ENCODE measurements around the gene ZNF124. TPM values are rescaled to one million over a fixed set of nuclear protein-coding genes. Genes with fewer than 3 reads are reported as not detected.
A peak's percentile ranks its signal among the peaks of the same experiment; 100 is the strongest.
"Not testable (repeated sequence)": the region's sequence is repeated elsewhere in the genome, so short reads cannot be mapped to it uniquely, and the experiment has no call there.

The ZNF124 gene
- polyA plus RNA-seq, 2 of the 4 experiments (the other 2 are of a cell fraction): 4.4 to 6.4 TPM

GRCh38 chr1:247121382-247121781 lies 50.4 kb downstream of the ZNF124 start:
- Histone ChIP-seq H3K4me1 (no peaks in the 10 kb centered on the region), H3K4me3 (no peak overlapping the region), H3K27ac (no peak overlapping the region), H3K9me3 (peaks cover 22% of the 10 kb centered on the region), H3K4me2 (no peak overlapping the region)
- 46% methylated on average over 6 of the region's 6 CpGs for WGBS (ENCODE audit: missing lambda C conversion rate)
- no peak for TF ChIP-seq GATA3 (IDR thresholded peaks at IDR 0.05; ENCODE audit: borderline replicate concordance)
- CTCF ChIA-PET: interaction anchor here (0.6 kb wide), 2 partner anchors 100 to 196 kb away, joined by 3 read pairs; no protein-coding TSS in a partner anchor
- POLR2A ChIA-PET: no interaction called here
- no peak for ATAC-seq
- no peak for FAIRE-seq
- DNase-seq (ENCODE audit: low read depth in 1 of 2, low spot score in 1 of 2): no peak

DNA sequence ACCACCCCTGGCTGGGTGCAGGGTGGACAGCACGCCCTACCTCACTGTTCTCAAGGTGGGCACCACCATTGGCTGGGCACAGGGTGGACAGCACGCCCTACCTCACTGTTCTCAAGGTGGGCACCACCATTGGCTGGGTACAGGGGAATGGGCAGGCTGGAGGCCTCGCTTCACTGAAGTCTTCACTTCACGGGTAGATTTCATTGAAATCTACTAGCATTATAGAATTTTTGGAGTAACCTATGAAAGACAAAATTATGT lies 51.5 kb downstream of the ZNF124 start:
- not testable (repeated sequence) for DNase-seq (ENCODE audit: low read depth in 1 of 2, low spot score in 1 of 2); ATAC-seq

DNA sequence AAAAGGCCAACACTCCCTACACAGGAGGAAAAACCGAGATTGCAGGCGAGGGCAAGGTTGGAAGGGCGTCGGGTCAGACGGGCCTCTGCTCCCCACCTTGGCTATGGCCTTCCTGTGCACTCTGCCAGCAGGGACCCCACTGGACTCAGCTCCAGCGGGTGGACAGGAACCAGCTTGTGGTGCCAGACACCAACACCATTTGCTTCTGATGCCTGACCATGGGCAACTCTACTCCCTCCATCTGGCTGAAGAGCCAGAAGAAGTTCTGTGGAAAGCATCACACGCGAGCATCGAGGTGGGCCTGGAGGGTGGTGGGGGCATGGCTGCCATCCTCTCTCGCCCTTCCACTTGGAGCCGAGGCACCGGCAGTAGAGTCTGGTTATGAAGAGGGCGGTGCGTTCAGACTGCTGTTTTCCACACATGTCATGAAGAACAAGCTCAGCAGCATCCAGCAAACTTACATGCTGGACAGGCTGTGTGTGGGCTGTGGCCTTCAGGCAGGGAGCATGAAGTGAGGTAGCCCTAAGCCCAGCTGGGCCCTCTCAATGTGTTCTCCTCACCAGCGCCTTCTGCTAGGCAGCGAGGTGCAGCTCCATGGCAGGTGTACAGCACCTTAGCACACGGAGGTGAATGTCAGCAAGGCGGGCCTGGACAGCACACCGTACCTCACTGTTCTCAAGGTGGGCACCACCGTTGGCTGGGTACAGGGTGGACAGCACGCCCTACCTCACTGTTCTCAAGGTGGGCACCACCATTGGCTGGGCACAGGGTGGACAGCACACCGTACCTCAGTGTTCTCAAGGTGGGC lies 52.0 kb downstream of the ZNF124 start:
- no peaks in the 10 kb centered on the region for H3K4me1 ChIP-seq
- H3K4me2 ChIP-seq: no peak overlapping the region
- ChIA-PET POLR2A (no interaction called here), CTCF (no interaction called here)
- no peak overlapping the region for H3K4me3 ChIP-seq
- peak; percentile 66 for ATAC-seq
- peaks cover 24% of the 10 kb centered on the region for H3K9me3 ChIP-seq
- DNase-seq (ENCODE audit: low read depth in 1 of 2, low spot score in 1 of 2): peak in 1 of 2 experiments; percentile 27
- no peak for FAIRE-seq
- H3K27ac ChIP-seq: no peak overlapping the region
- TF ChIP-seq NFE2L2 (conservative IDR thresholded peaks at IDR 0.05; ENCODE audit: low read length) (no peak), NR3C1 (IDR thresholded peaks at IDR 0.05) (no peak), TFCP2L1 (CRISPR knock-in tag; IDR thresholded peaks at IDR 0.05) (no peak), BCL3 (IDR thresholded peaks at IDR 0.05) (no peak), USF2 (IDR thresholded peaks at IDR 0.05) (no peak), PBX3 (IDR thresholded peaks at IDR 0.05) (no peak), JUNB (IDR thresholded peaks at IDR 0.05) (no peak), BHLHE40 (IDR thresholded peaks at IDR 0.05; ENCODE audit: low read depth, low read length) (no peak), KDM1A (IDR thresholded peaks at IDR 0.05; ENCODE audit: low read depth) (no peak), RNF2 (IDR thresholded peaks at IDR 0.05; ENCODE audit: borderline replicate concordance, low read depth) (no peak), HOXB13 (CRISPR knock-in tag; IDR thresholded peaks at IDR 0.05; ENCODE audit: low read depth) (no peak), E2F6 (IDR thresholded peaks at IDR 0.05; ENCODE audit: borderline replicate concordance, low read depth) (no peak)
- 92% methylated on average over 8 of the region's 22 CpGs for WGBS (ENCODE audit: missing lambda C conversion rate)

More for the DNA sequence above, 51.5 kb downstream of the ZNF124 start:
- H3K27ac ChIP-seq, POLR2A ChIA-PET, H3K4me2 ChIP-seq, FAIRE-seq, H3K4me1 ChIP-seq, CTCF ChIA-PET, H3K4me3 ChIP-seq: not testable (repeated sequence)
- WGBS (ENCODE audit: missing lambda C conversion rate): 68% methylated on average over 3 of the region's 4 CpGs
- H3K9me3 ChIP-seq: peaks cover 23% of the 10 kb centered on the region

DNA sequence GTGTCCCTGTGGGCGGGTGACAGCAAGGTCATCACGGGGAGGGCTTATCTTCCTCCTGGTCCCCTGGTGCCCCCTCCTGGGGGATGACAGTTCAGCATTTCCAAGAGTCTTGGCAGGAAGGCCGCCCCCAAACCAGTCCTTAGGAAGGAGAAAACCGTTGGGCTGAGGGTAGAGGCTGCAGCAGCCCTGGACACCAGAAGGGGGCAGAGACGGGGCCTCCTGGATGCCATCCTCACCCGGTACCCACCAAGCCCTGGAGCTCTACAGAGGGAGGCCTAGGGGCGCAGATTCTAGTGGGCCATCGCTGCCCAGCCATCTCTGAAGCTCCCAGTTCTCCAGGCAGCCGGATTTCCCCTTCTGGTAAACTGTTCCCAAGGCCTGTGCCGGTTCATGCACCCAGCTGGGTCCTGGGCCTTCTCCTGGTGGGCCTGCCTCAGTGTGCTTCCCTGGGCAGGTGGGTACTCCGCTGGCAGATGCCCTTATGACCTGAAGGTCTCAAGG lies 52.8 kb downstream of the ZNF124 start:
- 96% methylated on average over 5 of the region's 11 CpGs for WGBS (ENCODE audit: missing lambda C conversion rate)
- peak; percentile 51 to 64; a peak in 5 of 6 replicates for ATAC-seq
- no peaks in the 10 kb centered on the region for H3K4me1 ChIP-seq
- H3K4me2 ChIP-seq: no peak overlapping the region
- peaks cover 31% of the 10 kb centered on the region for H3K9me3 ChIP-seq
- ChIA-PET POLR2A (no interaction called here), CTCF (no interaction called here)
- DNase-seq (ENCODE audit: low read depth in 1 of 2, low spot score in 1 of 2): peak; percentile 10 to 45
- TF ChIP-seq RAD21 (conservative IDR thresholded peaks at IDR 0.05 in 1 of 2, IDR thresholded peaks at IDR 0.05 in 1 of 2) (0 out of 5 replicates have a peak, but pooled peaks of 1 of the 2 experiments have one; percentile 24), MAX (IDR thresholded peaks at IDR 0.05) (no peak)
- H3K4me3 ChIP-seq: no peak overlapping the region
- FAIRE-seq: no peak
- H3K27ac ChIP-seq: no peak overlapping the region
